Lower leg skin (tissue), 4 donors: ENCODE results near the gene SMAD1. TPM values are rescaled to one million over a fixed set of nuclear protein-coding genes. Genes with fewer than 3 reads are reported as not detected.

Source experiments
- DNase-seq, 2 donors: peaks; one replicate each; pipeline ENCODE4 v3.0.0-alpha.2; 2019; ENCODE audit warnings: low spot score in 2 of 2
- H3K4me3 ChIP-seq: fragments of 200-600 bp; sonication (generic); 2 replicates; pipeline ENCODE4 v1.5.1; 2017; ENCODE audit warnings: mild to moderate bottlenecking, low read depth; ENCODE audit not compliant: poor library complexity, severe bottlenecking
- CTCF ChIP-seq, 3 donors: fragments of 450-650 bp; IDR thresholded peaks; one replicate each; pipeline ENCODE4 v1.5.1; 2016; ENCODE audit warnings: antibody characterized with exemption in 3 of 3, mild to moderate bottlenecking in 3 of 3, moderate library complexity in 2 of 3
- POLR2A ChIP-seq, 2 donors: fragments of 450-650 bp; IDR thresholded peaks; one replicate each; pipeline ENCODE4 v1.6.1; 2016 to 2017; ENCODE audit warnings: antibody characterized with exemption in 2 of 2, mild to moderate bottlenecking in 1 of 2, moderate library complexity in 1 of 2
- WGBS, 2 donors: methylation state at CpG; one replicate each; pipeline ENCODE4 v1.1.5; 2018; 5-methylcytosine and 5-hydroxymethylcytosine counted together
- intact Hi-C: fragments of 100-400 bp; cut with DNase I; formaldehyde crosslinking; loops from one replicate; pipeline ENCODE4 v1.15.0; 2023; ENCODE audit warnings: low total_unique reads
- total RNA-seq, 4 donors: library from RNA; depleted of rRNA; stranded (reverse); fragments of >200 nt; gene quantifications; one replicate each; pipeline ENCODE4 v1.1.0, GENCODE V29; 2016

Gene SMAD1
- total RNA-seq, 4 donors from 2014 or later: 37.9 to 46.1 (median 40.8) TPM

GRCh38 chr4:145437466-145437865 is 44.2 kb upstream of the SMAD1 start:
- no peak for DNase-seq
- H3K4me3 ChIP-seq: no peak overlapping the region
- intact Hi-C loops: no loop called here
- 46 to 50% methylated on average over 2 of the region's 2 CpGs for WGBS, 2 donors
- no peak for TF ChIP-seq CTCF (IDR thresholded peaks at IDR 0.05)
- no peak for TF ChIP-seq POLR2A (IDR thresholded peaks at IDR 0.05)

- intact Hi-C loops: no loop called here
- no peak overlapping the region for H3K4me3 ChIP-seq
- TF ChIP-seq CTCF (IDR thresholded peaks at IDR 0.05) (no peak), POLR2A (IDR thresholded peaks at IDR 0.05) (no peak)
- WGBS, 2 donors: 53 to 70% methylated on average over 4 of the region's 4 CpGs
- no peak for DNase-seq
These were observed 43.4 kb upstream of the SMAD1 start for GRCh38 chr4:145438298-145438697.

GRCh38 chr4:145440292-145441007 is 41.2 kb upstream of the SMAD1 start:
- intact Hi-C loops: no loop called here
- TF ChIP-seq POLR2A (IDR thresholded peaks at IDR 0.05): no peak
- TF ChIP-seq CTCF (IDR thresholded peaks at IDR 0.05): no peak
- no peak overlapping the region for H3K4me3 ChIP-seq
- no peak for DNase-seq
- WGBS, 2 donors: 78 to 80% methylated on average over 5 of the region's 5 CpGs

- H3K4me3 ChIP-seq: no peak overlapping the region
- TF ChIP-seq CTCF (IDR thresholded peaks at IDR 0.05): no peak
- TF ChIP-seq POLR2A (IDR thresholded peaks at IDR 0.05): no peak
- no peak for DNase-seq
- 90 to 96% methylated on average over 1 of the region's 1 CpG for WGBS, 2 donors
- intact Hi-C loops: no loop called here
These were observed 35.5 kb upstream of the SMAD1 start for GRCh38 chr4:145446184-145446583.

- TF ChIP-seq CTCF (IDR thresholded peaks at IDR 0.05) (no peak), POLR2A (IDR thresholded peaks at IDR 0.05) (no peak)
- WGBS, 2 donors: 66 to 76% methylated on average over 1 of the region's 1 CpG
- DNase-seq: no peak
- intact Hi-C loops: no loop called here
- H3K4me3 ChIP-seq: no peak overlapping the region
These were observed 29.8 kb upstream of the SMAD1 start for GRCh38 chr4:145451895-145452294.
